Measurements from ENCODE around the gene RBM47.
"Not testable (repeated sequence)": the region's sequence is repeated elsewhere in the genome, so short reads cannot be mapped to it uniquely, and the experiment has no call there.

Gene RBM47

DNA sequence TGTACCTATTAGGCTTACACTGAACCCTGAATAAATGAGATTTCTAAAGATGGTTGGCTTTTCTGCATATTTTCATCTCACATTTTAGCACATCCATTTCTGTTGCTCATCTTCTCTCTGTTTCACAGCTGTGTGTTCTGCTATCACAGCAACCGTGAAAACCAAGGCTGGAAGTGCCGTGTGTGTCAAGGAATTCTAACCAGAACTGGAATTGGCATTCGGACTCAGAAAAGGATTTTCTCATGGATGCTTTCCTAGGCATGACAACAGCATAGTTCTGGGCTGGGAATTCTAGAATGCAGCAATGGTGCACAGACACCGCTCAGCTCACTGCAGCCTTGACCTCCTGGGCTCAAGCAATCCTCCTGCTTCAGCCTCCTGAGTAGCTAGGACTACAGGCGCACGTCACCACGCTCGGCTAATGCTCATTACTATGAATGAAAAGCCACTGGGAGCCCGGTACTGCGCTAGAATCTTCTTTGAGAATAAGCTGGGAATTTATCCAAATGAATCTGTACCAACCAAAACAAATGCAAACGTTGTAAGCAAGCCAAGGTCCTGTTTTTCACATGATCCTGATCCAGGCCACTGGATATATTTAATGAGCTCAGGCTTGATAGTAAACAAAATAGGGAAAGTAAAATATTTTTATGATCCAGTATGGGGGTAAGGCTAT lies 105.2 kb downstream of the RBM47 start:
- no peak for DNase-seq

DNA sequence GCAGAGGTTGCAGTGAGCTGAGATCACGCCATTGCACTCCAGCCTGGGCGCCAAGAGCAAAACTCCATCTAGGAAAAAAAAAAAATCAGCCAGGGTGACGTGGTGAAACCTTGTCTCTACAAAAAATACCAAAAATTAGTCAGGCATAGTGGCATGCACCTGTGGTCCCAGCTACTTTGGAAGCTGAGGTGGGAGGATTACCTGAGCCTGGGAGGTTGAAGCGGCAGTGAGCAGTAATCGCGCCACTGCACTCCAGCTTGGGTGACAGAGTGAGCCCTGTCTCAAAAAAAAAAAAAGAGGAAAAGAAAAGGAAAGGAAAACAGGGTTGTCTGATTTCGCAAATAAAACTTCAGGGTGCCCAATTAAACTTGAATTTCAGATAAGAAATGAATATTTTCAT lies 106.1 kb downstream of the RBM47 start:
- DNase-seq, result no peak

DNA sequence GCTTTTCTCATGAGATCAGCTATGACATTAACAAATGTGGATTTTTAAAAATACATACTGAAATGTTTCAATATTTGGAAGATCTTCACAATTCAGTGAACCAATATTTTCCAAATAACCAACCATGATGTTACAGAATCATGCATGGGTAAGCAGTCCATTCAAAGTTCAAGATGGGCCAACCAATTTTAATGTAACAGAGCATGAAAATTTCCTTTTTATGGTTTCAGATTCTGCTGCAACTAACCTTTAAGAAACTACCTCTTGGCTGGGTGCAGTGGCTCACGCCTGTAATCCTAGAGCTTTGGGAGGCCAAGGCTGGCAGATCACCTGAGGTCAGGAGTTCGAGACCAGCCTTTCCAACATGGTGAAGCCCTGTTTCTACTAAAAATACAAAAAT lies 107.7 kb downstream of the RBM47 start:
- no peak for DNase-seq

DNA sequence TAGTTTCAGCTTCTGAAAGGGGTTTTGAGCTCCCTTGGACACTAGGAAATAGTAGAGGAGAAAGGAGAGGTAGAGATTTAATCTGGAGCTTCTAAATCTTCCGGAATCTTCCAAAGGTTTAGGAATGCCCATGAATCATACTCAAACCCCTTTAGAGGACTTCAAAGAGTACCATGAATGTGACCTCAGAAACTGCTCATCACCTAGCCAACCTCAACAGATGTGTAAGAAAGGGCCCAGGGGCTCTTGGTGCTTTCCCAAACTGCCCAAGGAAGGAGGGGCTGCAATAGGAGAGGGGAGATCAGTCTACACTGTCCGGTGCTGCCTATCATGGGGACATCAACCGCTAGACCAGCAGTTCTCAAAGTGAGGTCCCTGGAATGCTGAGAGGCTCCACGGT lies 109.1 kb downstream of the RBM47 start:
- no peak for DNase-seq

DNA sequence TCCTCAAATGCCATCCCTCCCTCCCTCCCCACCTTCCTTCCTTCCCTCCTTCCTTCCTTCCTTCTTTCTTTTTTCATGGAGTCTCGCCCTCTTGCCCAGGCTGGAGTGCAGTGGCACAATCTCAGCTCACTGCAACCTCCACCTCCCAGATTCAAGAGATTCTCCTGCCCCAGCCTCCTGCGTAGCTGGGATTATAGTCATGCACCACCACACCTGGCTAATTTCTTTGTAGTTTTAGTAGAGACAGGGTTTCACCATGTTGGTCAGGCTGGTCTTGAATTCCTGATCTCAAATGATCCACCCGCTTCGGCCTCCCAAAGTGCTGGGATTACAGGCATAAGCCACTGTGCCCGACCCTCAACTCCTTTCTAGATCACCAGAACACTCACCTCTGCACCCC lies 112.6 kb downstream of the RBM47 start:
- not testable (repeated sequence) for DNase-seq

DNA sequence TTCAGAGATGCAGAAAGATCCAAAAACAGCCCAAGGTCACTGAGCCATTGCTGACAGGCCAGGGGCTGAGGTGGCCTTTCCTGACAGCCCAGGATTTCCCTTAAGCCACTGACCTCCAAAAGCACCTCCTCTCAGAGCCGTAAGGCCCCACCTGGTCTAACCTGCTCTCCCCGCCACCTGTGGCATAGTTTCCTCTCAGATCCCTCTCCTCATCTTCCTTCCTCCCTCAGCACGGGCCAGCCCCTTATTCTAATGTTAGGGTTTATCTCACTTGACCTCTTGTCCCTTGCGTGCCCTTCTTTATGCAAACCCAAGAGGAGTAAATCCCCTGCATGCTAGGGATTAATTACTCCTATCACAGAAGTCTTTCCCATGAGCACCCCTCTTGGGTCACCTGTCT lies 113.0 kb downstream of the RBM47 start:
- no peak for DNase-seq

DNA sequence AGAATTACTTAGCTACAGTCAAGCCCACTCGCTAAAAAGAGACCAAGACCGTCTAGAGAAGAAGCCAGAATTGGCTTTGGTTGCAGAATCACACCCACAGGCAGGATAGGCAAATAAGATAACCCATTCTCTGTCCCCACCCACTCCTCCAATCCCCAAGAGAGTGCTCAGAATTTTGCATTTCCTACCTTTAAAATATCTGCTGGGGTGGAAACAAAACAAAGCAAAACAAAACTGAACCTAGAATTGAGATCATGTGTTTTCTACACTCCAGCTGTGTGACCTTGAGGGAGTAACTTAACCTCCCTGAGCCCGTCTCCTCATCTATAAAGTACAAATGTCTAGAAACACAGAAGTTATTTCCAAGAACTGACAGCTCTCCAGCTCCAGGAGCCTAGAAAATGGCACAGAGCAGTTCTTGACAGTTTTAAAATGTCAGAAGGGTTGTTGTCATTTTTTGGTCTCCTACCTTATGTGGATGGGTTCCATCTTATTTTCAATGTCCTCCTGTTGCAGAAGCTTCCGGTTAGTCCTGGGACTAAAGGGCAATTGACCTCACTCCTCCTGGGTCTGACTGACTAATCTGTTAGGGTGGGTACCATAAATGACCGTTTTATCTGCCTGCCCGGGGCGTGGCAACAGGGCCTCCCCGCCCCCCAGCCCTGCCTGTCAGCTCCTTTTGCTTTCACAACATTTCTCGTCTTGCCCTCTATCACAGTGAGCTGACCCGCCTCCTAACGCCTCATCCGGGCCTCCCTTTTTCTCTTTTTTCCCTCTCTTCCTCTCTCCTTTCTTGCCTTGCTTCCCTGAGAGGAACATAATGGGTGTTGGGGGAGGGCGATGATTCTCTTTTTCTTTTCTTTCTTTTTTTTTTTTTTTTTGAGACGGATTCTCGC lies 114.0 kb downstream of the RBM47 start:
- DNase-seq, result no peak

DNA sequence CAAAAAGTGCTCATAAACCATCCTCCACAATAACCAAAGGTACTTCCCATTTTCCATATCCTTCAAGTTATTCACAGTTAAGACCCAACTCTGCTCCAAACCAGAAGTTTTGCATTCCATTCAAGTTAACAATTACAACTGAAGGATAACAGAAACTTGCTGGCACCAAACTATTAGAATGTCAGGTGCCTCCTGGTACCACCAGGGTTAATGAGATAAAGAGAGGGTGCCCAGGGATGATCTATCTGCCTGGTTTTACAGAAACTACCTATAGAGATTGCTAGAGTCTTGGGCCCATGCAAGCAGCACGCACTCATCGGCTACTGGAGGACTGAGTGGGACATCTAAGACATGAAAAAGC lies 114.6 kb downstream of the RBM47 start:
- no peak for DNase-seq

DNA sequence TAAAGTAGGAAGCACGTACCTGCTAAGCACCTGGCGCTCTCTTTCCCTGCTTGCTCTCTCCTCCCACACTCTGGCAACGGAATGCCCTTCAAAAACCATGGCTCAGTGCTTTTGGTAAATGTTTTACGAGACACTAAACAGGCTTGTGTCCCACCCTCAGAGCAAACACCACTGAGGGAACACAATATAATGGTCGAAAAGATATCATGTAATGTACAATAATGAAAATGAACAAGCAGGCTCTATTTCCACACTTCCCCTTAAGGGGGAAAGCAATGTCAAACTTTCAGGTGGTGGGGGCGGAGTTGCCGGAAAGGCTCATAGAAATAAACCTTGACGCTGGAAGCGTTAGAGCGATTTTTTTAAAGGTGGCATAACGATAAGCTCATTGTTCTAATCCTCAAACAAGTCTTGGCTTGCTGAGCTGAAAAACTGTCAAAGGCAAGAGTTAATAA lies 115.1 kb downstream of the RBM47 start:
- DNase-seq, result no peak

DNA sequence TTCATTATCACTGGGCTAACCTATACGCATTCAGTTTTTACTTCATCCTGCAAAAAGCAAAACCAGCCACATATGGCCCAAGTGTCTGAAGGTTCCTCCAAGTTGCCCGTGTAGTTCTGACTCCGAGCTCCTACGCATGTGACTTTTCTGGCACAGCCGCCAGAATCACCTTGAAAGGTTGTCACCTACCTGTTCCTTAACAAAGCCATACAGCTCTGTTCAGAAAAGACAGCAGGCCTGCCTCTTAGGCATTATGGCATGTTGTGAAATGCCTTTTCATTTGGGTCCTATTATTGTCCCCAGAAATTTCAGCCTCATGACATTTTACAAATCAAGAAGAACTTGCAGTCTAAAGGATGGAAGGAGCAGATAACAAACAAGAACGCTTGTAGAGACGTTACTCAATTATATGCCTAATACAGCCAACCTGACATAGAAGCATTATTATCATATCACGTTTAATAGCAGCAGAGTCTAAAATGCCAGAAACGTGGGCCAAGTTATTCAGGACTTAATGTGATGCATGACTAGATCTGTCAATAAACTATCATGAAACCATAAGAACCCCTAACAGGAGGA lies 118.5 kb downstream of the RBM47 start:
- DNase-seq, result no peak

DNA sequence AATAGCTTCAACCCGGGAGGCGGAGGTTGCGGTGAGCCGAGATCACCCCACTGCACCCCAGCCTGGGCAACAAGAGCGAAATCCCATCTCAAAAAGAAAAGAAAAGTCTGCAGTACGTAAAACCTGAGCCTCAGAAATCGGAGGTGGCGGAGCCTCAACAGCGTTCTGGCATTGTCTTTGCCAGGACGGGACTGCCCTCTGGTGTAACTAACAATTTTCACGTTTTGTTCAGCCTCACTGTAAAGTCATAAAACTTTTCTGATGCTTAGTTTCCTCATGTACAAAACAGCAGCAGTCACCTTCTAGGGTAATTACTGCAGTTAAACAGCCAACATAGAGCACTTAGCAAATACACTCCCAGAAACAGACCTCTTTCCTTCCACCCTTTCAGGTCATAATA lies 121.7 kb downstream of the RBM47 start:
- DNase-seq, result no peak

DNA sequence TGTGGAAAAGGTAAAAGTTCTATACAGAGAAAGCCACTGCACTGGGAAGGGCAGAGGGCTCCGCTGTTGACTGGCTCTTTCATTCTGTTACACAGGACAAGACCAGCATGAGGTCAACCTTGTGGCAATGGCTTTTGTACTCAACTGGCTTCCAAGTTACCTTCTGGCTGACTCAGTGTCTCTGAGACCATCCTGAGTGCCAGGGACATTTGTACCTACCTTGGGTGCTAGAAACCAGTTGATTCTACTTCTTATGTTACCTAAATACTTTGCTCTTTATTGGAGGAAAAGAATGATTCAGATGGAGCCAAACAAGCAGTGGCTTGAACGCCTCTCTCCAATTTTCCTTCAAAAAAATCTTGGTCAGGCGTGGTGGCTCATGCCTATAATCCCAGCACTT lies 123.2 kb downstream of the RBM47 start:
- DNase-seq, result no peak

DNA sequence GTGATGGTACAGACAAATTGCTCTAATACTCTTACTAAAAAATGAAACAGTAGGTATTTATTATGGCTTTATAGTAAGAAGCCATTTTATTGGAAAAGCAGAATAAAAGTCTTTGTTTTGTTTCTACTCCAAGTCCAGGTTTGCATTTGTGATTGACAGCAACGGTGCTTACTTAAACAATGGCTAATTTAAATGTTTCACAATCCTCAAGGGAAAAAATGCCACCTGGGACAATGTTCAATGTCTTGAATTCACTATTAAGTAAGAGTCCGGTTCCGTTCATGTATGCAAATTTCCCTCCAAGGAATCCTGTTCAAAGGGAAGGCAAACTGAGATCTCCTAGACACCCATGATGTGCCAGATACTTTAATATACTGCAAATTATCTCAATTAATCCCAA lies 123.6 kb downstream of the RBM47 start:
- DNase-seq, result no peak

DNA sequence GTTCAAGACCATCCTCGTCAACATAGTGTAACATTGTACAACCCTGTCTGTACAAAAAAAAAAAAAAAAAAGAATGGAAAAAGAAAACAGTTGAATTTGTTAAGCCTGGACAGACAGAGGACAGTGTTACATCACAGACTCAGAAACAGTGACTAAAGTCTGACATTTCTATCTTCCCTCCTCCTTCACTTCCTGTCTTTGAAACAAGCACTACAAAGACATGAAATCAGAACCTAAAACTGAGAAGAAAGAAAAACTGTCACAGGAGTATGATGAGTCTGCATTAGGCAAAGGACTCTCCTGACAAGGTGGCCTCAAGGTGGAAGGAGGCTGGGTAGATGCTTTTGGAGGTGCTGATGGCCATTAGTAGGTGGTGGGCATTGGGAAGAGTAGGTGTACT lies 126.7 kb downstream of the RBM47 start:
- no peak for DNase-seq

DNA sequence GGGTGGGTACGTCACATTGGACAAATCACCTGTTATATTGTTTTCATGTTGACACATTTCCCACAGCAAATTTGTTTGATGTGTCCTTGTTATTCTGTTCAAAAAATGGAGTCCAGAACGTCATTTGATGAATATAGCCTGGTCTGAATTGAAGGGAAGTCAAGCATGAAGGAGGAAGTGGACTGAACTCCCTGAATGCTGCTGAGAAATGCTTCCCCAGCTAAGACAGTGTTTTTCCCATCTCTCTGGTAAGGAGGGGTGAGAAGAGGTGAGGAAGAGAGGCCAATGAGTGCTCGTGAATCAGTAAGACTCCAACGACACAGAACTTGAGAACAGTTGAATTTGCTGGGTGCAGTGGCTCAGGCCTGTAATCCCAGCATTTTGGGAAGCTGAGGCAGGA lies 127.4 kb downstream of the RBM47 start:
- no peak for DNase-seq

DNA sequence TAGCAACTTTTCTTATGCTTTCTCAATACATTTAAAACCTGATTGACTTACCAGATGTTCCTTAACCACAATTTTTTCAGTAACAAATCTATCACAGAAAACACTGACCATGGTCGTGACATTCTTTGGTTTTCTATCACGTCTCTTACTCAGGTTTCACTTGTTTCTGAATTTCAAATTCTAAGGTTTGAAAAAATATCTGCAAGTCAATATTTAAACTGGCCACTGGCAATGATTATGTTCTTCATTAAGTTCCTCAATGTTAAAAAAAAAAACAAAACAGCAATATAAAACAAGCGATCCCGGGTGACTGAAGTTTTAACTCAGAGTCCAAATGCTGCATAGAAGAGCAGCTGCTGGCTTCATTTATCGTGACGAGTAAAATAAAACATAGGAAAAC lies 128.9 kb downstream of the RBM47 start:
- no peak for DNase-seq

DNA sequence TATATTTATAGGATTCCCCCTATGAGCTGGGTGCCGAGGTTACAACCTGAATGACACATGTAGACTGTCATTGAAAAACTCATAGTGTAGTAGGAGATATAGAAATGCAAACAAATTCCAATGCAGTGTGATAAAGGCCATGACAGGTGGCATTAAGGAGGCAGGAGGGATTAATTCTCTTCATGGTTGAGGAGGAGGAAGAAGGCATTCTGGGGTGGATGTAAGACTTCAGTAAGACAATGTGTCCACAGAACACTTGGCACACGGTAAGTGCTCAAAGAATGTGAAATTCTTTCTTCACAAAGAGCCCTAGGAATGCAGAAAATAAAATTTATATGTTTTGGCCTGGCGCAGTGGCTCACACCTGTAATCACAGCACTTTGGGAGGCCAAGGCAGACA lies 136.5 kb downstream of the RBM47 start:
- no peak for DNase-seq

DNA sequence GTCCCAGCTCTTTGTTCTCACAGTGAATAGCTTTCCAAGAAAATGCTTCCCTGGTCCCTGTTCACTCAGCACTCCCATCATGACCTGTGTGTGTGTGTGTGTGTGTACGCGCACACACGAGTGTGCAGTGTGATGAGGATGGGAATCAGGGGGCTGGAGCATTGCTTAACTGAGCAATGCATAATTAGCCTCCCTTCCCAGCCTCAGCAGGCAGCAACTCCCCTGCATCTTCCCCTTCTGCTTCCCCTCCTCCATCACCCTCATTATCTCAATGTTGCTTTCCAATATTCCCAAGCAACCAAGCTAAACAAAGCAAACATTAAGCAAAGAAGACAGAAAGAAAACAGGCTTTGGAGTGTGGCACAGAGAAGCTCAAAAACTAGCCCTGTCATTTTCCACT lies 137.0 kb downstream of the RBM47 start:
- no peak for DNase-seq

DNA sequence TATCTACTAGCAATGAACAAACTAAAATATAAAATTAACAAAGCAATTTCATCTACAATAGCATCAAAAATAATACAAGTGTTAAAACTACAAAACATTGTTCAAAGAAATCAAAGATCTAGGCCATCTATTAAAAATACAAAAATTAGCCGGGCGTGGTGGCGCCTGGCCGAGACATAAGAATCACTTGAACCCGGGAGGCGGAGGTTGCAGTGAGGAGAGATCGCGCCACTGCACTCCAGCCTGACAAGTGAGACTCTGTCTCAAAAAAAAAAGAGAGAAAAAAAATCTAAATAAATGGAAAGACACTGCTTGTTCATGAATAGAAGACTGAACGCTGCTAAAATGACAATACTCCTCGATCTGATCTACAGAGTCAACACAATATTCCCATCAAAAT lies 139.2 kb downstream of the RBM47 start:
- no peak for DNase-seq

DNA sequence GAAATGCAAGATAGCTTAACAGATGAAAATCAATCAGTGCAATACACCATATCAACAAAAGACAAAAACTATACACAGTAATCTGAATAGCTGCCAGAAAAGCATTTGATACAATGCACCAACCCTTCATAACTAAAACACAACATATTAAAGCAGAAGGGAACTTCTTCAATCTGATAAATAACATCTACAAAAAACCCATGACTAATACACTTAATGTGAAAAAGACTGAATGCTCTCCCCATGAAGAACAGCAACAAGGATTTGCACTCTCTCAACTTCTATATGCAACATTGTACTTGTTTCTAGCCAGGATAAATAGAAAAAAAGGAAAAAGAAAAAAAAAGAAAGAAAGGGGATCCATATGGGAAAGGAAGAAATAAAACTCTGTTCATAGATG lies 139.7 kb downstream of the RBM47 start:
- DNase-seq, result no peak

DNA sequence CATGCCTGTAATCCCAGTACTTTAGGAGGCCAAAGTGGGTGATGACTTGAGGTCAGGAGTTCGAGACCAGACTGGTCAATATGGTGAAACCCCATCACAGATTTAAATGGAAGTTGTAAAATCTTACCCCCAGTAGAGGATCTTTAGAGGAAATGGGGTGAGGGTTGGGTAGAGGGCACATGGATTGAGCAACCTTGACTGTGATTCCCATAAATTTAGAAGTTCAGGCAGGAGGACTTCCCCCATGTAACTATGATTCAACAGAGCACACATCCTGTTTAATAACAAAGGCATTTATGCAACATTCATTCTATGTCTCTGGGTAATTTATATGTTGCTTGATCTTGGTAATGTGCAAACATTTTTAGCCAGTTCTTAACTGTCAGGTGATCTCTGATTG lies 143.1 kb downstream of the RBM47 start:
- DNase-seq, result no peak

DNA sequence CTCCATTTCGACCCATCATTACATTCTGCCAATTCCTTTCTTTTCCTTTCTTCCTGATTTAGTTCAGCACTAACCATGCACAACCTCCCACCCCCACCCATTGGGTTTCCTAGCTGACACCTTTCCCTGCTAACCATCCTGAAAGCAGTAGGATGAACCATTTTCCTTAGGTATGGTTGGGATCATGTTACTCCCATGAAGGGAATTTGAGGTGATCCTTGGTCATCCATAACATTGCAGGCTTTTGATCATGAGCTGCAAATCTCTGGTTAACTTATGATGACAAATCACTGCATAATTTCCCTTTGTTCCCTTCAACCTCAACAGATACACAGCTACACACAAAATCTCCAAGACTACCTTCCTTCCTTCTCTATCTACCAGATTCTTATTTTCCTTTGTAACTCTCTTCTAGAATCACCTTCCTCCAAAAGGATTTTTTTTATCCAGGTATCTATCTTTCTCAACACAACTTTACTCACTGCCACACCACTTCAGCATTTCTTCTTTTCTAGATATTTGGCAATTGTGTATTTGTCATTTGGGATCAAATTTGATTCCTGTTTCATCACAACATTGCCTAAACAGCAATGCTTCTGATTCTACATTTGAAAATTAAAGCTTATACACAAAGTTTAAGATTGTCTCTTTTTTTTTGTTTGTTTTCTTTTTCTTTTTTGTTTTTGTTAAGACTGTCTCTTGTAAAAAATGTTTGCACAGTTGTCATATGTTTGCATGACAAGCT lies 145.1 kb downstream of the RBM47 start:
- DNase-seq, result no peak

DNA sequence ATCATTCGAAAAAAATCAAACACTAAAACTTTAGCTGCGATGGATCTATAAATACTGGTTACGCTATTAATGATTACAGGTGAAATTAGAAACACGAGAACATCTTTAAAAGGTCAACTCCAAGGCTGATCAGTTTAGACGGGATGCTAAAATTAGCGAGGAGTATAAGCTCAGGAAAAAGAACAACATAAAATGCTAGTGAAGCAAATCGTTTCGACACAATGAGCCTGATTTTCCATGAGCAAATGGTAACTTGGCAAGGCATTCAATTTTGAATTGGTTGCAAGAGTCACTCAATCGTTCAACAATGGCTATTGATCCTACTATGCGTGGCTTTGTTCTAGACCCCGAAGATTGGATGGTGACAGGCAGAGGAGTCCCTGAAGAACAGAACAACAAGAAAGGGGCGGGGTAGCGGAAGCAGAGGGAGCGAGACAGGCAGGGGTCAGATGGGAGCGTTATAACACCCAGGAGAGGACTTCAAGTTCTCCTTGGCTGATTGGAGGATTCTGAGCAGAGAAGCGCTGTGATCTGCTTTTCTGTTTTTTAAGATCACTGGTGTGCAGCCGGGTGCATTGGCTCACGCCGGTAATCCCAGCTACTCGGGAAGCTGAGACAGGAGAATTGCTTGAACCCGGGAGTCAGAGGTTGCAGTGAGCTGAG lies 146.5 kb downstream of the RBM47 start:
- no peak for DNase-seq
